Prostate gland (tissue), 2 donors: Measurements from ENCODE around the gene PLIN1. TPM values are rescaled to one million over a fixed set of nuclear protein-coding genes. Genes with fewer than 3 reads are reported as not detected.

Source experiments
- DNase-seq: peaks from one replicate; pipeline ENCODE4 v3.0.0-alpha.2; 2019; ENCODE audit warnings: low spot score
- H3K27ac ChIP-seq, 2 donors: fragments of 200-600 bp; sonication (generic); 2 replicates each; pipeline ENCODE4 v1.5.1; 2017 to 2019
- H3K27me3 ChIP-seq: fragments of 200-600 bp; sonication (generic); replicated peaks from 2 replicates; pipeline ENCODE4 v1.5.1; 2019; ENCODE audit not compliant: insufficient read depth
- H3K36me3 ChIP-seq, 2 donors: fragments of 200-600 bp; sonication (generic); 1 replicate in 1 of 2; 2 replicates in 1 of 2; pipeline versions ENCODE4 v1.5.1 to v1.8.1; 2017 to 2019
- H3K4me1 ChIP-seq: fragments of 200-600 bp; sonication (generic); replicated peaks from 2 replicates; pipeline ENCODE4 v1.5.1; 2019
- H3K4me3 ChIP-seq, 2 donors: fragments of 200-600 bp; sonication (generic); 2 replicates each; pipeline ENCODE4 v1.5.1; 2017 to 2019
- H3K9me3 ChIP-seq: fragments of 200-600 bp; sonication (generic); 2 replicates; pipeline ENCODE4 v1.5.1; 2017
- CTCF ChIP-seq, 4 experiments: fragments of 200-600 bp in 2 of 4; fragments of 450-650 bp in 2 of 4; sonication (generic) in 2 of 4; IDR thresholded peaks; 1 replicate in 3 of 4; 2 replicates in 1 of 4; pipeline ENCODE4 v1.5.1; 2016 to 2019; ENCODE audit warnings: antibody characterized with exemption in 4 of 4, mild to moderate bottlenecking in 2 of 4, moderate library complexity in 2 of 4
- POLR2A ChIP-seq: fragments of 450-650 bp; IDR thresholded peaks from one replicate; pipeline ENCODE4 v1.6.1; 2016; ENCODE audit warnings: antibody characterized with exemption, mild to moderate bottlenecking
- POLR2AphosphoS5 ChIP-seq: sonication (generic); formaldehyde crosslinking; IDR thresholded peaks from one replicate; pipeline ENCODE4 v1.6.1; 2017; ENCODE audit warnings: antibody characterized with exemption
- WGBS: methylation state at CpG from one replicate; pipeline ENCODE4 v1.1.5; 2018; 5-methylcytosine and 5-hydroxymethylcytosine counted together
- intact Hi-C: fragments of 100-400 bp; cut with DNase I; formaldehyde crosslinking; loops from one replicate; pipeline ENCODE4 v1.14.2; 2022
- total RNA-seq, 2 donors: library from RNA; depleted of rRNA; stranded (reverse); fragments of >200 nt; gene quantifications; one replicate each; pipeline ENCODE4 v1.1.0, GENCODE V29; 2016

PLIN1 gene
- total RNA-seq, 2 donors from 2014 or later = 1.5 to 3.6 TPM

- peak overlapping the region in 1 of 2 donors; percentile 22 for H3K27ac ChIP-seq
- WGBS = 100% methylated on average over 2 of the region's 2 CpGs
These were observed 2.0 kb upstream of the PLIN1 start for GRCh38 chr15:89681146-89681545.

GRCh38 chr15:89680282-89680873 lies 1.2 kb upstream of the PLIN1 start:
- DNase-seq = peak; percentile 87

More at GRCh38 chr15:89681146-89681545, 2.0 kb upstream of the PLIN1 start:
- DNase-seq = no peak
- Histone ChIP-seq H3K27me3 (no peaks in the 10 kb centered on the region), H3K4me1 (peaks cover 8% of the 10 kb centered on the region), H3K36me3 (no peaks in the 10 kb centered on the region), H3K4me3 (no peak overlapping the region), H3K9me3 (no peaks in the 10 kb centered on the region)
- intact Hi-C loops = loop anchor here (5.0 kb wide), 1 partner anchor 46 kb away; no protein-coding TSS in a partner anchor
- no peak for TF ChIP-seq POLR2AphosphoS5
- TF ChIP-seq CTCF (IDR thresholded peaks at IDR 0.05) = no peak
- TF ChIP-seq POLR2A = no peak

GRCh38 chr15:89677381-89677780 lies 1.8 kb downstream of the PLIN1 start:
- Histone ChIP-seq H3K4me1 (peaks cover 8% of the 10 kb centered on the region), H3K36me3 (no peaks in the 10 kb centered on the region), H3K4me3 (no peak overlapping the region), H3K27ac (no peak overlapping the region), H3K9me3 (no peaks in the 10 kb centered on the region), H3K27me3 (no peaks in the 10 kb centered on the region)
- DNase-seq = no peak
- 93% methylated on average over 1 of the region's 1 CpG for WGBS
- TF ChIP-seq CTCF (IDR thresholded peaks at IDR 0.05) (no peak), POLR2AphosphoS5 (no peak), POLR2A (no peak)
- intact Hi-C loops = no loop called here

More at GRCh38 chr15:89680282-89680873, 1.2 kb upstream of the PLIN1 start:
- 14% methylated on average over 5 of the region's 5 CpGs for WGBS
- intact Hi-C loops = loop anchor here (5.0 kb wide), 1 partner anchor 47 kb away; no protein-coding TSS in a partner anchor
- peaks cover 8% of the 10 kb centered on the region for H3K4me1 ChIP-seq
- H3K27ac ChIP-seq = peak overlapping the region; percentile 22 to 39
- no peaks in the 10 kb centered on the region for H3K9me3 ChIP-seq
- peak; percentile 94 for TF ChIP-seq POLR2AphosphoS5
- no peak for TF ChIP-seq POLR2A
- TF ChIP-seq CTCF (IDR thresholded peaks at IDR 0.05) = no peak
- H3K36me3 ChIP-seq = no peaks in the 10 kb centered on the region
- H3K27me3 ChIP-seq = no peaks in the 10 kb centered on the region
- no peak overlapping the region for H3K4me3 ChIP-seq

GRCh38 chr15:89675606-89676005 lies 3.6 kb downstream of the PLIN1 start:
- no peaks in the 10 kb centered on the region for H3K27me3 ChIP-seq
- intact Hi-C loops = no loop called here
- H3K4me3 ChIP-seq = no peak overlapping the region
- H3K9me3 ChIP-seq = no peaks in the 10 kb centered on the region
- H3K4me1 ChIP-seq = peaks cover 4% of the 10 kb centered on the region
- H3K36me3 ChIP-seq = no peaks in the 10 kb centered on the region
- no peak overlapping the region for H3K27ac ChIP-seq
- no peak for DNase-seq
- no peak for TF ChIP-seq POLR2AphosphoS5
- TF ChIP-seq CTCF (IDR thresholded peaks at IDR 0.05) = no peak
- no peak for TF ChIP-seq POLR2A
- whole genome bisulfite sequencing = 81% methylated on average over 6 of the region's 6 CpGs

- H3K9me3 ChIP-seq = no peaks in the 10 kb centered on the region
- WGBS = 85% methylated on average over 4 of the region's 4 CpGs
- no peak overlapping the region for H3K4me3 ChIP-seq
- H3K36me3 ChIP-seq = no peaks in the 10 kb centered on the region
- H3K27me3 ChIP-seq = no peaks in the 10 kb centered on the region
- H3K27ac ChIP-seq = no peak overlapping the region
- DNase-seq = no peak
- intact Hi-C loops = no loop called here
- H3K4me1 ChIP-seq = no peaks in the 10 kb centered on the region
- no peak for TF ChIP-seq POLR2AphosphoS5
- no peak for TF ChIP-seq POLR2A
- TF ChIP-seq CTCF (IDR thresholded peaks at IDR 0.05) = no peak
These were observed 4.6 kb downstream of the PLIN1 start for GRCh38 chr15:89674526-89674925.
